ENCODE results near the gene TENM4.
"Not testable (repeated sequence)": the region's sequence is repeated elsewhere in the genome, so short reads cannot be mapped to it uniquely, and the experiment has no call there.

Gene TENM4

GRCh38 chr11:78841456-78842060, 599.3 kb downstream of the TENM4 start:
- peak; percentile 26 for DNase-seq (ENCODE audit: low read depth)

- peak; percentile 48 for DNase-seq (ENCODE audit: low read depth)
Observed at GRCh38 chr11:78840623-78841022, 600.2 kb downstream of the TENM4 start.

DNA sequence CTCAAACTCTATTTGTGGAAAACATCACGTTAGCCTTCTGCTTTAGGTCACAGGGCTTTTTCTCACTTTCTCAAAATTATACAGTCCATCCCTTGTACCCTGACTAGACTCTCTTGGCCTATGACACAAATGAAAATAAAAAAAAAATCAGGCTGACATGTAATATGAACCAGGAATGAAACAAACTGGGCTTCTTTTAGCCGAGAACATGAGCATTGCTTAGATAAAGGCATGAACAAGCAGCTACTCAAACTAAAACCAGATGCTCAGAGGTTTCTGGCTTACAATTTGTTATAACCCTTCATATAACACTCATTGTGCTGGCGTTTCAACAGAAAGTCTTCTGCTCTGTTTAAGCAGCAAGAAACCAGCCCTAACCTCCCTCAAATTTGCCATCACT, 600.6 kb downstream of the TENM4 start:
- peak; percentile 29 for DNase-seq (ENCODE audit: low read depth)

GRCh38 chr11:78838417-78838816, 602.4 kb downstream of the TENM4 start:
- no peak for DNase-seq (ENCODE audit: low read depth)

GRCh38 chr11:78835646-78836045, 605.2 kb downstream of the TENM4 start:
- DNase-seq (ENCODE audit: low read depth), result no peak

DNA sequence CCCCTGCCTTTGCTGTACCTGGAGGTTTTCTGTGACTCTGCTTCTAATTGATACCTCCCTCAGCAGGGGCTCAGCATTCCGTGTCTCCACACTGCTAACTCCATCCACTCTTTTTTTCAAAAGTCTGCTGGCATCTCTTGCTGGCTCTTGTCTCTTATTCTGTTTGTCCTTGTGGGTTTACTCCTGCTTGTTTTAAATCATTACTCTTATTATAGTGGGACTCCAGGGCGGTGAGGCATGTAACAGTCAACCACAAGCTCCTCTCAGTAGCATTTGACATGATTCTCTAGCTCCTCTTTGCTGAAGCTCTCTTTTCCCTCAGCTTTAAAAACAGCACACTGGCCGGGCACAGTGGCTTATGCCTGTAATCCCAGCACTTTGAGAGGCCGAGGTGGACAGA, 605.9 kb downstream of the TENM4 start:
- DNase-seq (ENCODE audit: low read depth), result no peak

GRCh38 chr11:78833237-78833636, 607.6 kb downstream of the TENM4 start:
- no peak for DNase-seq (ENCODE audit: low read depth)

DNA sequence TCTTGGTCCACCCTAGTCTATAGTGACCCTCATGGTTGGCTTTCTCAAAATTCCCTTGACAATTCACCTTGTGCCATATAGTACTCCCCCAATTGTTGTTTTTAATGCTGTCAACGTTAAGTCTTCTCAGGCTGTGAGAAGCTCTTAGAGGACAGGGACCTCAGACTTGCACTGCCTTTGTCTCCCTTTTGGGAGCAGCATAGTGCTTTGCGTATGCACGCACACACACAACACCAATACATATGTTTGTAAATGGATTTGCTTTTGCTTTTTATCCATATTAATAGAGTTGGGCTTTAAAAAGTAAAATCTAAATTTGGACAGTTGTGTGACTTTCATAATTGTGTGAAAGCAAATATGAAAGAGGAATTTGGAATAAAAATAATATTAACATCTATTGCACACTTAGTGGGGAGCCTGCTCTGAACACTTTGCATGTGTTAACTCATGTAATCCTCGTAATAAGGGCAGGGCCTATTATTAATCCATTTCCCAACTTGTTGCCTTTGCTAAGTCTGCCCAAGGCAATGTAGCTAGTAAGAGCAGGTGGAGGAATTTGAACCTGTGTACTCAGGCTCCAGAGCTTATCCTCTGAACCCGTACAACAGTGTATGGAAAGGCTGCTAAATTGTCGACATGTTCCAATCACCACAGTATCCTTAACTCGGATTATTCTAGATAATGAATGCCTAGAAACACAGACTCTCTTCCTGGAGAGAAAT, 608.4 kb downstream of the TENM4 start:
- DNase-seq (ENCODE audit: low read depth), result no peak

DNA sequence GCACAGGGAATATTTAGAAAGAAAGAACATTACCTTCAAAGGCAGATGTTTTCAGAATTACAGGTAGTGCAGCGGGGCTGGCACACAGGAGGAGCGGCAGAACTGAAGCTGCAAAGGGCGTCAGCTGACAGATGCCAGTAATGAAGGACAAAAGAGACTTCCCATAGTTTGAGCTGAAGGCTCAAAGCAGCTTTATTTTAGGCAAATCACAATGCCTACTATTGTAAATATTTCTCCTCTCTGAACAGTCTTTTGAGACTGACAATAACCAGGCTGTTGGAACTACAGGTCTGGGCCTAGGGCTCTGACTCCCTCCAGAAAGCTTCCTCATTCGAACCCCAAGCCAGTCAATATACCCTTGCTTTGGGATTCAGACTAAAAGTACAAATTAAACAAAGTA, 609.3 kb downstream of the TENM4 start:
- no peak for DNase-seq (ENCODE audit: low read depth)

GRCh38 chr11:78830277-78830819, 610.5 kb downstream of the TENM4 start:
- DNase-seq (ENCODE audit: low read depth), result no peak

DNA sequence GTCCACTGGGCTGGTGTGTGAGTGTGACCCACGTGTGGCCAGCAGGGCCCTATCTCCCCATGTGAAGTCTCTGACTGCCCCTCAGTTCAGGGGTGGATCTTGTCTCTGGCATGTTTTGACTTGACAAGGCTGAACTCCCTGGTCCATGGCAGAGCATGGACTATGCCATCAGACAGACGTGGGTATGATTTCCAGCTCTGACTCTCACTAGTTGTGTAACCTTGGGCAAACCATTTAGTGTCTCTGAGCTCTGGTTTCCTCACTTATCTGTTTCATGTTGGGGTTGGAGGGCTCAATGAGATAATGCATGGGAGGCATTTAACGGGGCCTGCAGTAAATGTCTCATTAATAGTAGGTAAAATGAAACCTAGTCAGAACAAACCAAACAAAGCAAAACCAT, 611.7 kb downstream of the TENM4 start:
- DNase-seq (ENCODE audit: low read depth), result no peak

GRCh38 chr11:78828676-78829075, 612.2 kb downstream of the TENM4 start:
- no peak for DNase-seq (ENCODE audit: low read depth)

DNA sequence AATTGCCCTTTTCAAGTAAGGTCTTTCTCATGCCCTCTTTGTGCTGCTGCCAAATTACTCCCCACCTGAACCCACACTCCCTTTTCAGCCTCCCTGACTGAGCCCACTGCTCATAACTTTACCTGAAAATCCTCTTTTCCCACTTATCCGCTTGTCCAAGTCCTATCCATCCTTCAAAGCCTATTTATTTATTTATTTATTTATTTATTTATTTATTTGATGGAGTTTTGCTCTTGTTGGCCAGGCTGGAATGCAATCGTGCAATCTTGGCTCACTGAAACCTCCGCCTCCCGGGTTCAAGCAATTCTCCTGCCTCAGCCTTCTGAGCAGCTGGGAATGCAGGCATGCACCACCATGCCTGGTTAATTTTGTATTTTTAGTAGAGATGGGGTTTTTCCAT, 613.5 kb downstream of the TENM4 start:
- not testable (repeated sequence) for DNase-seq (ENCODE audit: low read depth)

DNA sequence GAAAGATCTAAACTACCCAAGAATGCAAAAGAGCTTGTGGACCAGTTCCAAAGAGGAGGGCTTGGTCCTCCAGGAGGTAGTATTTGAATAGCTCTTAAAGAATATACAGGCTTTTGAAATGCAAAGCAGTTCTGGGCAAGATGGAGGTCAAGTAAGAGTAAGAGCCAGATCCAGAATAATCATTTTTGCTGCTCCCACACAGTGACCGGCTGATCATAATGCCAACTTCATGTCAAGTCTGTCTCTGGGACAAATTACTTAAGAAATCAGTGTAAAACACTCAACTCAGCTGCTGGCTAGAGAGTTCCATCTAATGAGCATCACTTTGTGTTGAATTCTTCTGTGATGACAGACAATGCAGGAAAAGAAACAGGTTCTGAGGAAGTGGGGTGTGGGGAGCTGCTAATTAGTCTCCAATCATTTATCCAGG, 615.2 kb downstream of the TENM4 start:
- DNase-seq (ENCODE audit: low read depth), result no peak

DNA sequence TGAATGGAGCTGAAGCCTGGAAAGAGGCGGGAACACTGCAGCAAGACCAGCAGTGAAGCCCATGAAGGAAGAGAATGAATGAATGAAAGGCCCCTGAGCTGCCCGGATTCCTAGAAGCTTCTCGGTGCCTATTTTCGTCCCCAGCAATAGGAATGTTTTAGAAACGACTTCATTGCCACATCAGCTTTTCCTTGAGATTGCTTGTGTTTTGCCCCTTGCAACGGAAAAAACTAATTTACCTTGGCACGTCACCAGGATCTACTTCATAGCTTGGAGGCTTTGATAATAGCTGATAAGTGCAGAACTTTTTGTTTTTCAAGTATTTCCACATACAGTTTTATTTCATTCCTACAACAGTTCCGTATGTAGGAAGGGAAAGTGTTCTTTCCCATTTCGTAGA, 617.2 kb downstream of the TENM4 start:
- DNase-seq (ENCODE audit: low read depth), result peak; percentile 13

- no peak for DNase-seq (ENCODE audit: low read depth)
Observed at GRCh38 chr11:78822931-78823423, 617.9 kb downstream of the TENM4 start.

GRCh38 chr11:78821371-78822306, 619.2 kb downstream of the TENM4 start:
- DNase-seq (ENCODE audit: low read depth), result no peak

- no peak for DNase-seq (ENCODE audit: low read depth)
Observed at GRCh38 chr11:78820741-78821140, 620.1 kb downstream of the TENM4 start.

DNA sequence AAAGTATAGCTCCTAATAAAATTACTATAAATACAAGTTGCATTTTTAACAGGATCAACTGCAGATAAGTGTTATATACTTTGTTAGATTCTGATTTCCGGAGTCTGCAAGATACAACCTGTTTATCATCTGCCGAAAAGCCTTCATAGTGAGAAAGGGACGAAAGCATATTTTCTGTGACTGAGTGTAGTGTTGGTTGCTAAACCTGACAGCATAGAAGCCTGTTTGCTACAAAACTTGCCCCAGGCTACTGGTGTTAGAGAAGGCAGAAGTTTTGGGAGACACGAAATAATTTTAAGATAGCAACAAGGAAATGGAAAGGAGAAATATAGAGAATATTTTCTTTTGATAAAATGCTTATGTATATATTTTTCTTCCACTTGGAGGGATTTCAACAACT, 622.6 kb downstream of the TENM4 start:
- DNase-seq (ENCODE audit: low read depth), result no peak

DNA sequence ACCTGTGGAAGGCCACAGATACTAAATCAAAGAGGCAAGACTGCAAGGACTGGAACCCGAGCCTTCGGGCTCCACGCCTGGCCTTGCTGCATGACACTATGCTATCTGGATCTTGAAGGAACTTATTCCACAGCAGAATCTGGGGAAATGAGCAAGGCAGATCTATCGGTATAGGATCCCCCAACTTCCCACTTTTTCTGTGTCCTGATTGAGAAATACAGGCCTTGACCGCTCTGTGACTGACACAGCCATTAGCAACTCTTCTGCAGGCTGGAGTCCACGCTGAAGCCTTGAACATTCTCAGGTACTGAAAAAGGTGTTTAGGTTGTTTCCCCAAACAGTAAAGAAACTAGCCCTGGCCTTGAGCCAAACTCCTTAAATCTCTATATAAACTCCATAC, 625.0 kb downstream of the TENM4 start:
- no peak for DNase-seq (ENCODE audit: low read depth)

GRCh38 chr11:78812513-78813293, 628.1 kb downstream of the TENM4 start:
- peak; percentile 12 for DNase-seq (ENCODE audit: low read depth)

All from amniotic epithelial cell (primary cell).